B cell (primary cell): ENCODE results near the gene EVI2B.

Experiments
- CTCF ChIP-seq: fragments of 200-600 bp; IDR thresholded peaks from one replicate; pipeline ENCODE4 v1.8.0; 2022; ENCODE audit warnings: antibody characterized with exemption, mild to moderate bottlenecking
- EZH2 ChIP-seq: IDR thresholded peaks from 2 replicates; pipeline ENCODE4 v1.6.1; 2012; ENCODE audit warnings: borderline replicate concordance, low read depth, mild to moderate bottlenecking, moderate library complexity, low read length; ENCODE audit not compliant: insufficient read depth, poor library complexity, severe bottlenecking

GRCh38 chr17:31357839-31358394 lies 44.1 kb upstream of the EVI2B start:
- TF ChIP-seq CTCF (no peak), EZH2 (no peak)
